Caco-2 (cell line): ENCODE results near the gene DLG2. TPM values are rescaled to one million over a fixed set of nuclear protein-coding genes. Genes with fewer than 3 reads are reported as not detected.

Experiments used
- BruUV-seq: library from RNA; stranded (reverse); fragments of 400-500 nt; replicated peaks from 2 replicates; lab custom pipeline; 2021; lab: Mats Ljungman, UMichigan
- CTCF ChIA-PET: fragments of 300-600 bp; sonication (Branson Sonifier 250); formaldehyde crosslinking; loops from one replicate; lab custom pipeline; 2022; ENCODE audit warnings: antibody characterized with exemption; lab: Charles Lee
- POLR2A ChIA-PET: fragments of 300-600 bp; sonication (Branson Sonifier 250); formaldehyde crosslinking; loops from one replicate; lab custom pipeline; 2022; ENCODE audit warnings: antibody characterized with exemption; lab: Charles Lee
- DNase-seq, 2 experiments: peaks; one replicate each; pipeline versions ENCODE4 v3.0.0 to v3.0.0-alpha.2; 2020 to 2022
- H3K27me3 ChIP-seq: replicated peaks from 2 replicates; pipeline ENCODE4 v1.6.0; 2011; ENCODE audit warnings: low read length; ENCODE audit not compliant: control insufficient read depth, insufficient read depth
- H3K36me3 ChIP-seq: 2 replicates; pipeline ENCODE4 v1.5.1; 2011; ENCODE audit warnings: low read length; ENCODE audit not compliant: control insufficient read depth, insufficient read depth
- H3K4me1 ChIP-seq: fragments of 250-450 bp; sonication (Bioruptor Pico); 2 replicates; pipeline ENCODE4 v1.5.1; 2020; ENCODE audit warnings: mild to moderate bottlenecking
- H3K4me3 ChIP-seq: 2 replicates; pipeline ENCODE4 v1.5.1; 2011; ENCODE audit warnings: low read depth, mild to moderate bottlenecking, control low read depth, low read length
- H3K9me3 ChIP-seq: fragments of 250-450 bp; sonication (Bioruptor Pico); 2 replicates; pipeline ENCODE4 v1.5.1; 2020; ENCODE audit warnings: mild to moderate bottlenecking, moderate library complexity
- H3K27ac Mint-ChIP-seq: one replicate; pipeline ENCODE4 v1.8.0; 2022; ENCODE audit warnings: mixed read lengths; ENCODE audit not compliant: unreplicated experiment
- H3K27me3 Mint-ChIP-seq: one replicate; pipeline ENCODE4 v1.8.0; 2022; ENCODE audit warnings: mixed read lengths; ENCODE audit not compliant: insufficient read depth, unreplicated experiment
- H3K36me3 Mint-ChIP-seq: one replicate; pipeline ENCODE4 v1.8.0; 2022; ENCODE audit warnings: mild to moderate bottlenecking, mixed read lengths; ENCODE audit not compliant: insufficient read depth, unreplicated experiment
- H3K4me1 Mint-ChIP-seq: one replicate; pipeline ENCODE4 v1.8.0; 2022; ENCODE audit warnings: low read depth, mixed read lengths; ENCODE audit not compliant: unreplicated experiment
- H3K4me3 Mint-ChIP-seq: one replicate; pipeline ENCODE4 v1.8.0; 2022; ENCODE audit warnings: mild to moderate bottlenecking, moderate library complexity, mixed read lengths; ENCODE audit not compliant: unreplicated experiment
- H3K9me3 Mint-ChIP-seq: one replicate; pipeline ENCODE4 v1.8.0; 2022; ENCODE audit warnings: mixed read lengths; ENCODE audit not compliant: unreplicated experiment
- CTCF ChIP-seq, 2 experiments: fragments of 200-600 bp in 1 of 2; IDR thresholded peaks; 1 replicate in 1 of 2; 2 replicates in 1 of 2; pipeline versions ENCODE4 v1.5.1 to v1.8.0; 2011 to 2022; ENCODE audit warnings: antibody characterized with exemption in 1 of 2, control low read depth in 1 of 2, inconsistent platforms in 1 of 2, low read depth in 1 of 2, low read length in 1 of 2, mild to moderate bottlenecking in 1 of 2, moderate library complexity in 1 of 2; ENCODE audit not compliant: insufficient read depth in 1 of 2, severe bottlenecking in 1 of 2, unreplicated experiment in 1 of 2
- intact Hi-C: fragments of 100-400 bp; cut with micrococcal nuclease; formaldehyde crosslinking; loops from one replicate; pipeline ENCODE4 v1.10.0; 2022; ENCODE audit not compliant: unreplicated experiment
- total RNA-seq: library from RNA; stranded (reverse); gene quantifications from 2 replicates; pipeline ENCODE4 v1.2.3, GENCODE V29; 2022

The DLG2 gene
- total RNA-seq, 1 experiment from 2014 or later, result 21.6 TPM

- H3K9me3 ChIP-seq, result no peaks in the 10 kb centered on the region
- no peak overlapping the region for H3K4me3 Mint-ChIP-seq
- no peak overlapping the region for H3K4me3 ChIP-seq
- no peaks in the 10 kb centered on the region for H3K36me3 ChIP-seq
- H3K9me3 Mint-ChIP-seq, result peaks cover 8% of the 10 kb centered on the region
- no peaks in the 10 kb centered on the region for H3K36me3 Mint-ChIP-seq
- H3K4me1 Mint-ChIP-seq, result no peaks in the 10 kb centered on the region
- H3K27me3 Mint-ChIP-seq, result no peaks in the 10 kb centered on the region
- ChIA-PET POLR2A (no interaction called here), CTCF (no interaction called here)
- H3K27ac Mint-ChIP-seq, result no peak overlapping the region
- intact Hi-C loops, result loop anchor here (1.0 to 5.0 kb wide), 6 partner anchors 96 to 304 kb away; no protein-coding TSS in a partner anchor
- no peak for DNase-seq
- no TSS peak for BruUV-seq
- H3K4me1 ChIP-seq, result no peaks in the 10 kb centered on the region
- TF ChIP-seq CTCF (IDR thresholded peaks at IDR 0.05; ENCODE audit: insufficient read depth in 1 of 2, low read depth in 1 of 2, low read length in 1 of 2, severe bottlenecking in 1 of 2, unreplicated experiment in 1 of 2), result no peak
- no peaks in the 10 kb centered on the region for H3K27me3 ChIP-seq
These were observed 2106.3 kb downstream of the DLG2 start for GRCh38 chr11:83520849-83521248.

DNA sequence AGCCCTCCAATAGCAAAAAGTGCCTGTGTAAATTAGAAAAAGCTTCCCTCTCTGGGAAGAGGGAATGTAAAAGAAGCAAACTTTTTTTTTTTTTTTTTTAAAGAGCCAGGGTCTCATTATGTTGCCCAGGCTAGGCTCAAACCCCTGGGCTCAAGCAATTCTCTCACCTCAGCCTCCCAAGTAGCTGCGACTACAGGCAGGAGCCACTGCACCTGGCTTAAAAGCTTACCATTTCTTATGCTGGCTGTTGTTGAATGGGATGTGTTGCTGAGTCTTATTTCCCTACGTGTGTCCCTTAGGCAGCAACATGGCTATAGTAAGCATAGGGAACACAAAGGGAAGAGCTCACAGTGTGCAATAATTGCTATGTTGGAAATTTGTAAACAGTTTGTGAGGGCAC is 2115.5 kb downstream of the DLG2 start:
- Mint-ChIP-seq H3K9me3 (peaks cover 27% of the 10 kb centered on the region), H3K4me1 (peaks cover 27% of the 10 kb centered on the region), H3K4me3 (no peak overlapping the region), H3K27ac (no peak overlapping the region), H3K36me3 (no peaks in the 10 kb centered on the region), H3K27me3 (no peaks in the 10 kb centered on the region)
- intact Hi-C loops, result no loop called here
- no peak for TF ChIP-seq CTCF (IDR thresholded peaks at IDR 0.05; ENCODE audit: insufficient read depth in 1 of 2, low read depth in 1 of 2, low read length in 1 of 2, severe bottlenecking in 1 of 2, unreplicated experiment in 1 of 2)
- no peaks in the 10 kb centered on the region for H3K27me3 ChIP-seq
- no peaks in the 10 kb centered on the region for H3K36me3 ChIP-seq
- H3K4me3 ChIP-seq, result no peak overlapping the region
- ChIA-PET CTCF (interaction anchor here (1.2 kb wide), 1 partner anchor 212 kb away, joined by 3 read pairs; no protein-coding TSS in a partner anchor), POLR2A (no interaction called here)
- BruUV-seq, result no TSS peak
- H3K9me3 ChIP-seq, result no peaks in the 10 kb centered on the region
- no peak for DNase-seq
- H3K4me1 ChIP-seq, result peaks cover 10% of the 10 kb centered on the region

DNA sequence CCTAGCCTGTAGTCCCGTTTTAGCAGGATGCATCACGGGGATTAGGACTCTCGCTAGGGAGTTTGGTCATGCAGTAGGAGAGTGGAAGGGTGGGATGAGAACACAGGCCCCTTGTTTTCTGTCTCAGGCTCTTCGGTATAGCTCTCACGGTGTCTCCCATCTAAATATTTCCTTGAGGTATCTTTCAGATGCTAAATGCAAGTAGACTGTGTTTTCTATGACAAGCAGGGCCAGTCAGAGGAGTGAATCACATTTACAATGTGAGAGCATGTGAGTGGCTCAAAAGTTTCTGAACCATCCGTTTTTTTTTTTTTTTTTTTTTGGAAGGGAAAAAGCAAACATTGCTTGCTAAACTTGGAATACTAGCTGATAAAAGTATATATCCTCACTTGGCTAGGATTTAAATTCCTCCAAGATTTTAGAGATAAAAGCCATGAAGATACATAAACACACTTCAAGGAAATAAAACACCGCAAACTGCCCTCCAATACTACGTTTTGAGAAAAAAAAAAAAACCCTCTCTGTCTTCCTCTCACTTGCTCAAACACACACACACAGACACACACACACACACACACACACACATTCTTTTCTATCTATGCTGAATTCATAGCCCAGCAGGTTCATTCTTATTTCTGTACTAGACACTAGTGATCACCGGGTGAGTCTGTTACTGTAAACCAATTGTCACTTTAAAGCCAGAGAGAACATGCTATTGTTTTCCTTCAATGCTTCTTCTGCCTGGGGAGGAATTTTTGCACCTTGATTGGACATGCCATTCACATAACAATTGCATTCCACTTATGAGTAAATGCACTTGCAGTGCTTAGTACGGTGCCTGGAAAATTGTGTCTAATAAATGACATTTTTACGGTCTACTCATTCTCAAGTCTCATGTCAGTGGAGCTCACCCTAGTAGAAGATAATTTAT is 2116.3 kb downstream of the DLG2 start:
- Histone ChIP-seq H3K27me3 (no peaks in the 10 kb centered on the region), H3K4me1 (peaks cover 10% of the 10 kb centered on the region), H3K4me3 (no peak overlapping the region), H3K36me3 (no peaks in the 10 kb centered on the region), H3K9me3 (no peaks in the 10 kb centered on the region)
- ChIA-PET POLR2A (interaction anchor here (0.6 kb wide), 1 partner anchor 26 kb away, joined by 4 read pairs; no protein-coding TSS in a partner anchor), CTCF (interaction anchor here (0.6 to 1.2 kb wide), 4 partner anchors 200 to 222 kb away, joined by 3 to 6 read pairs (median 6); no protein-coding TSS in a partner anchor)
- H3K36me3 Mint-ChIP-seq, result no peaks in the 10 kb centered on the region
- H3K27ac Mint-ChIP-seq, result no peak overlapping the region
- H3K4me3 Mint-ChIP-seq, result peak overlapping the region; percentile 8
- intact Hi-C loops, result no loop called here
- peaks cover 19% of the 10 kb centered on the region for H3K9me3 Mint-ChIP-seq
- no peak for TF ChIP-seq CTCF (IDR thresholded peaks at IDR 0.05; ENCODE audit: insufficient read depth in 1 of 2, low read depth in 1 of 2, low read length in 1 of 2, severe bottlenecking in 1 of 2, unreplicated experiment in 1 of 2)
- DNase-seq, result peak in 1 of 2 experiments; percentile 28
- peaks cover 27% of the 10 kb centered on the region for H3K4me1 Mint-ChIP-seq
- BruUV-seq, result no TSS peak
- H3K27me3 Mint-ChIP-seq, result no peaks in the 10 kb centered on the region
